Colon (tissue), 2 donors: Measurements from ENCODE around the gene UBAP2.
"Not testable (repeated sequence)": the region's sequence is repeated elsewhere in the genome, so short reads cannot be mapped to it uniquely, and the experiment has no call there.

ENCODE experiments used
- FAIRE-seq: peaks from 2 replicates; lab custom pipeline; 2012; peaks lifted over from hg19 to GRCh38; lab: Jason Lieb, UNC
- donor health status: control.
- donor health status: control.

Gene UBAP2

GRCh38 chr9:34046784-34047379 lies 1.8 kb downstream of the UBAP2 start:
- FAIRE-seq: no peak

- FAIRE-seq: no peak
Observed at GRCh38 chr9:34045903-34046302, 2.8 kb downstream of the UBAP2 start.

- not testable (repeated sequence) for FAIRE-seq
Observed at GRCh38 chr9:34042074-34042473, 6.6 kb downstream of the UBAP2 start.

- not testable (repeated sequence) for FAIRE-seq
Observed at GRCh38 chr9:34038851-34039250, 9.8 kb downstream of the UBAP2 start.

GRCh38 chr9:34037626-34038025 lies 11.1 kb downstream of the UBAP2 start:
- no peak for FAIRE-seq

GRCh38 chr9:34036625-34037024 lies 12.1 kb downstream of the UBAP2 start:
- no peak for FAIRE-seq

GRCh38 chr9:34035656-34036055 lies 13.0 kb downstream of the UBAP2 start:
- no peak for FAIRE-seq

- FAIRE-seq: no peak
Observed at GRCh38 chr9:34034698-34035065, 14.0 kb downstream of the UBAP2 start.

- FAIRE-seq: no peak
Observed at GRCh38 chr9:34032631-34033030, 16.1 kb downstream of the UBAP2 start.

- no peak for FAIRE-seq
Observed at GRCh38 chr9:34027845-34028574, 20.7 kb downstream of the UBAP2 start.

- FAIRE-seq: no peak
Observed at GRCh38 chr9:34025811-34026210, 22.9 kb downstream of the UBAP2 start.

GRCh38 chr9:34025062-34025461 lies 23.6 kb downstream of the UBAP2 start:
- FAIRE-seq: no peak

- not testable (repeated sequence) for FAIRE-seq
Observed at GRCh38 chr9:34024476-34024875, 24.2 kb downstream of the UBAP2 start.

- FAIRE-seq: no peak
Observed at GRCh38 chr9:34016149-34016548, 32.5 kb downstream of the UBAP2 start.

GRCh38 chr9:34010979-34011378 lies 37.7 kb downstream of the UBAP2 start:
- no peak for FAIRE-seq

GRCh38 chr9:34001951-34002350 lies 46.7 kb downstream of the UBAP2 start:
- FAIRE-seq: no peak

- FAIRE-seq: no peak
Observed at GRCh38 chr9:34001298-34001697, 47.4 kb downstream of the UBAP2 start.

GRCh38 chr9:33995449-33995848 lies 53.2 kb downstream of the UBAP2 start:
- FAIRE-seq: peak; percentile 99

- no peak for FAIRE-seq
Observed at GRCh38 chr9:33993104-33993503, 55.6 kb downstream of the UBAP2 start.

GRCh38 chr9:33992632-33993031 lies 56.1 kb downstream of the UBAP2 start:
- FAIRE-seq: no peak

- no peak for FAIRE-seq
Observed at GRCh38 chr9:33988219-33988890, 60.3 kb downstream of the UBAP2 start.

GRCh38 chr9:33976414-33976813 lies 72.3 kb downstream of the UBAP2 start:
- no peak for FAIRE-seq

GRCh38 chr9:33972698-33973097 lies 76.0 kb downstream of the UBAP2 start:
- FAIRE-seq: no peak
